Measurements from ENCODE around the gene ELOVL7. TPM values are rescaled to one million over a fixed set of nuclear protein-coding genes. Genes with fewer than 3 reads are reported as not detected.

Gene ELOVL7
- total RNA-seq, 1 experiment from 2014 or later = 2.5 TPM

- Histone ChIP-seq H3K4me1 (ENCODE audit: insufficient read depth, low read length) (no peaks in the 10 kb centered on the region), H4K20me1 (ENCODE audit: control insufficient read depth, insufficient read depth, insufficient read length) (no peaks in the 10 kb centered on the region), H3K4ac (ENCODE audit: low read depth, low read length) (no peak overlapping the region), H3K79me2 (ENCODE audit: insufficient read depth, low read length) (no peaks in the 10 kb centered on the region), H3K14ac (ENCODE audit: insufficient read depth, low read length) (no peak overlapping the region), H3K18ac (ENCODE audit: insufficient read length, low read depth, low read length) (no peak overlapping the region), H3T11ph (ENCODE audit: low read length) (no peak overlapping the region), H3K23ac (ENCODE audit: insufficient read length, low read depth, low read length) (no peak overlapping the region), H2AFZ (ENCODE audit: low read length) (no peak overlapping the region), H3K4me2 (ENCODE audit: insufficient read depth, insufficient read length, low read length) (no peak overlapping the region), H3K23me2 (ENCODE audit: insufficient read length, low read depth, low read length, poor library complexity, severe bottlenecking) (no peaks in the 10 kb centered on the region), H3K9ac (ENCODE audit: extremely low read depth, insufficient read length, low read length) (no peak overlapping the region), H4K91ac (ENCODE audit: insufficient read length, low read depth, low read length) (no peak overlapping the region), H2BK120ac (ENCODE audit: low read depth, low read length, poor library complexity, severe bottlenecking) (no peak overlapping the region), H2BK20ac (ENCODE audit: low read depth, low read length, poor library complexity, severe bottlenecking) (no peak overlapping the region), H4K5ac (ENCODE audit: insufficient read length, low read depth, low read length) (no peak overlapping the region), H3K79me1 (ENCODE audit: insufficient read depth, low read depth, low read length, poor library complexity, severe bottlenecking) (no peaks in the 10 kb centered on the region), H2AK5ac (ENCODE audit: insufficient read length, low read length) (no peak overlapping the region), H2BK5ac (ENCODE audit: insufficient read length, low read length) (no peak overlapping the region), H2BK12ac (ENCODE audit: insufficient read length, low read depth, low read length) (no peak overlapping the region), H3K27ac (ENCODE audit: insufficient read length, low read depth, low read length) (no peak overlapping the region), H2BK15ac (ENCODE audit: low read depth, low read length) (no peak overlapping the region), H3K56ac (ENCODE audit: insufficient read length, low read depth, low read length) (no peak overlapping the region), H3K9me3 (ENCODE audit: control insufficient read depth, low read depth, low read length) (no peaks in the 10 kb centered on the region), H3K27me3 (ENCODE audit: insufficient read depth, low read length) (no peaks in the 10 kb centered on the region), H4K8ac (replicated peaks; ENCODE audit: insufficient read length, low read depth, low read length) (no peak overlapping the region)
- H3K36me3 Mint-ChIP-seq (ENCODE audit: insufficient read depth in 1 of 3, low read depth in 3 of 3) = no peaks in the 10 kb centered on the region
- no peaks in the 10 kb centered on the region; the same call in 1 of the 2 replicates for H3K27me3 Mint-ChIP-seq (ENCODE audit: low read depth)
- no peak overlapping the region for H3K4me3 Mint-ChIP-seq
- H3K27ac Mint-ChIP-seq = no peak overlapping the region
- no peaks in the 10 kb centered on the region for H3K4me1 Mint-ChIP-seq
- H3K9me3 Mint-ChIP-seq = no peaks in the 10 kb centered on the region
- no peak for TF ChIP-seq CTCF (conservative IDR thresholded peaks at IDR 0.05)
- no peak for DNase-seq
Measured at GRCh38 chr5:60851626-60852025, 7.6 kb upstream of the ELOVL7 start.
